Fibroblast of skin of abdomen (primary cell): Measurements from ENCODE around the gene GSC.
"Not testable (repeated sequence)": the region's sequence is repeated elsewhere in the genome, so short reads cannot be mapped to it uniquely, and the experiment has no call there.

Source experiments
- DNase-seq: peaks from one replicate; pipeline ENCODE4 v3.0.0-alpha.2; 2013

Gene GSC

DNA sequence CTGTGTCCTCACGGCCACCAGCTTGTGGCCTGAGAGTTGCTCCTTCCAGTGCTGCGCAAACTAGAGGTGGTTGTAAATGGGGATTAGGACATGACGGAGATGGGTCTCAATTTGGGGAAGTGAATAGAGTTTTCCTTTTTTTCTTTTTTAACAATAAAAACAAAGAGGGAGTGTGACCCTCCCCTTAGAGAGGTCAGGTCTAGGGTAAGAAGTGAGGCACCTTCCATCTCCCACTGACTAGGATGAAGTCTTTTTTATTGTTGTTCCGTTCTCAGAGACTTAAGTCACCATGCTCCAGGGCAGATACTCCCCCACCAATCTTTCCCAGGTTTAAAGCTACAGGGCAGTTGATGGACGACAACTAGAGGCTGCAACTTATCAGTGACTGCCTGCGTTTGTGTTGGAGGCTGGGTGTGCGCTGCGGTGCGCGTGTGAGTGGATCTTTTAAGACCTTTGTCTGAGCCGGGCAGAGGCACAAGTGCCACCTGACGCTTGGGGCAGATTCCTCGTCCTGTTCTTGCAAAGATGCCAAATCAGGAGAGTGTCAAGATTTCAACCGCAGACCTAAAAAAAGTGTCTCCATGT lies 2.1 kb upstream of the GSC start:
- DNase-seq: no peak

DNA sequence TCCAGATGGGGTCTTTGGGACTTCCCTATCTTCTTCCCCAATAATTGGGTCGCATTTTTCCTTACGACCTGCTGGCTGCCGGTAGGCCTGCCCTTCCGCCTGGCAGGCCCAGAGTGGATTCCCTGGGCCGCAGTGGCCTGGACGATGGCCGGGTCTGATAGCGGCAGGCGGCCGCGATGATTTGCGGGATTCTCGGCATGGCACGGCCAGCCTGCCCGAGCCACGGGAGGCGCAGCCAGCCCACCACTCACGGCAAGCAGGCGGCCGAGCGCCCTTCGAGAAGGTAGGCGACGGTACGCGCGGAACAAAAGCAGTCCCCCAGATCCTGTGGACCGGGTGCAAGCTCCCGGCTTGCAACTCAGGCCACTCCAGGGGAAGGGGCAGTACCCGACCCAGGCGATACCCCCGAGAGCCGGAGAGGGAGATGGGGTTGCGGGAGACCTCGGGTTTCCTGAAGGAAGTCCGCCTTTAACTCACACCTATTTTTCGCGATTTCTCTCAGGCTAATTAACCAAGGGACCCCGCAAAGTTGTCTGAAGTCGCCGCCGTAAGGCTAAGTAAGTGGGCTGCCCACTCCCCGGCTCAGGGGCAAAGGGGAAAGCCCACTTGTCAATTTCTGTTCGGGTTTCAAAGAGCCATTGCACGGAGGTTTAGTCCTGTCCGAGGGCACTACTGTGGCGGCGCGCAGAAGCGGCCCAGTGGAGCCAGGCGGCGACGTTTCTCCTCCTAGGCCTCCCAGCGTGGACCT lies 1.4 kb upstream of the GSC start:
- no peak for DNase-seq

DNA sequence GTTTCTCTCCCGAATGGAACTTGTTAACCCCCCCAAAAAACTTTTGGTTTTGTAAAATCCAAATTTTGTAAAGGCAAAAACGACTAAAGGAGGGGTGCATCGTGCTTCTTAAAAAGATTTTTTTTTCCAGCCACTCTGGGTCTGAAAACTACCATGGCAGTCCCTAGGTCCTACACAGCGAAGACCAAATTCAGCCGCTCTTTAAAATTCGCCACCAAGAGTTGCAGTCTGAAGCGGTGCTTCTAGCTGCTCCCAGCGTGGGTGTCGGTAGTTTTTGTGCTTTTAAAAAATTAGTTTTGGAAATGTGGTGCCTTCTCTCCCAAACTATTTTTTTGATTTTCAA lies 873 bp upstream of the GSC start:
- no peak for DNase-seq

DNA sequence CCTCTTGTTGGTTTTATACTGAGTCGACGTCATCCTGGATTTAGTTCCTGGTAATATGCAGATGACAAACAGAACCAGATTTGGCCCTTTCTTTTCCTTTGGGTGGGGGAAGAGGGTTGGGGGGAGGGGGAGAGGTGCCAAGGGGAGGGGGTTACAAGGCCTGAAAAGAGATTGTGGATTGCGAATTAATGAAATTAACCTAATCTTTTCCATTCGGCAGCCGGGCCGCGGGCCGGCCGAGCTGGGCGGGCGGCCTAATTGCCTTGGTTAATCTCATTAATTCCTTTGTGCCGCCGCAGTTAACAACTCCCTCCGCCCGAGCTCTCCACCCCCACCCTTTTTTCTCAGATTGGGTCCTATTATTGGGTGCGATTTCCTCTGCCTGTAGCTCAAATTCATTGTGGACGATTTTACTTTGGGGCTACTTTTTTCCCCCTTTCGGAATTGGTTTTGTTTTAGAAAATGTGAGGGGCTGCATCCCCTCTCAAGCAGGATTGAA lies 387 bp upstream of the GSC start:
- no peak for DNase-seq

DNA sequence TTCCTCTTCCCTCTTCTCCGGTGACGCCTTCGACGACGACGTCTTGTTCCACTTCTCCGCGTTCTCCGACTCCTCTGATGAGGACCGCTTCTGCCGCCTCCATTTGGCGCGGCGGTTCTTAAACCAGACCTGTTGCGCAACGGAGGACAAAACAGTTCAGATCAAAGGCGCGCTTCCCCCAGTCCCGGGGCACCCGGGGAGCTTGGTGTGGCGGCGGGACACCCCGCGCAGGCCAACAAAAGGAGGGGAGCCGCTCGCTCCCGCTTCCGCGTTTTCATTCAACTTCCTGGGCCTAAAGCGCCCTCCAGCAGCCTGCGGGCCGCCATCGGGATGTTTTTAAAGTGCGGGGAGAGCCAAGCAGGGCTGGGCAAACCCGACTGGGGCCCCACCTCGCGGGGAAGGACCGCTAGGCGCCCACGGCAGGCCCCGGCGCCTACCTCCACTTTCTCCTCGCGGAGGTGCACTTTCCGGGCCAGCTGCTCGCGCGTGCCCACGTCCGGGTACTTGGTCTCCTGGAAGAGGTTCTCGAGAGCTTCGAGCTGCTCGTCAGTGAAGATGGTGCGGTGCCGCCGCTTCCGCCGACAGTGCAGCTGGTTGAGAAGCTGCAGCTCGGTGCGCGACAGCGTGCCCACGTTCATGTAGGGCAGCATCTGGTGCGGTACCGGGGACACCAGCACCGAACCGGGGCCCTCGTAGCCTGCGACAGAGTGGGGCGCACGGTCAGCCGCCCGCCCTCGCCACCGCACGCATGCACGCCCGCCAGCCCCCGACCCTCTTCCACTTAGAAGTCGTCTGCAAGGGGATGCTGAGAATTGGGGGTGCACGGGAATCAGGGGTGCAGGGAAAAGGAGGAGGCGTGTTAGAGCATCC lies 1.2 kb downstream of the GSC start:
- no peak for DNase-seq

DNA sequence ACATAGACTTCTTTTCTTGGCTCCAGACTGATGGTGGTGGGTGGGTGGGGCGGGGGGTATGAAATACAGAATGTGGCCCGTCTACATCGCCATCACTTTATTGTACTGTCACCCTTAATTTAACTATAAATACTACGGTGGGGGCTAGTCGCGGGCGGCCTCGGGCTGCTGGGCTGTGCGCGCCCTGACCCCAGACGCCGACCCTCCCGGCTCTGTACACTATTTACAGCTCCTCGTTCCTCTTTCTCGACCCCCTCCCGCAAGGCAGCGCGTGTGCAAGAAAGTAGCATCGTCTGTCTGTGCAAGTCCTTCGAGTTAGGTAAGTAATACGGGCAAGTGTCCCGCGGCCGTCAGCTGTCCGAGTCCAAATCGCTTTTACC lies 1.8 kb downstream of the GSC start:
- DNase-seq: no peak

DNA sequence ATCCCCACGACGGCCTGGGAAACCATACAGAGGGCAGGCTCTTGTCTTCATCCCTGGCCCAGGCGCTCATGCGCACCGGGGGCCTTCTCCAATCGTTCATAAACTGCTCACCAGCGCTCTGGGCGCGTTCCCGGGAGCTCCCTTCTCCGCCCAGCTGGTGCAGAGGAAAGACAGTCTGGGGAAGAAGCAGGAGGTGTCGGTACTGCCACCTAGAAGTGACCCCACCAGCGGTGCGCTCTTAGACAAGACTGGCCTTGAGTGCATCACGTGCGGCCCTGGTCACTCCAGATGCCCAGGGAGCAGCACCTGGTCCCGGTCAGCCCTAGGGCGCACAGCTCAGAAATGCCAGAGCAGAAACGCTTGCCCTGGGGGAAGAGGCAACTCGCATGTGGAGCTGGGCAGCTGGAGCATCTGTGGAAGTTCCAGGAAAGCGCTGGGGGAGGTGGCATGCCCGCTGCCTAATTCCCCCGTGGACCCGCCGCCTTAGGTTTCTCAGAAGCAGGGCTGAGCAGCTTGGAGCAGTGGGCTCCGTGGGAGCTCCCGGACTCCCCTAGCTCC lies 2.5 kb downstream of the GSC start:
- no peak for DNase-seq

DNA sequence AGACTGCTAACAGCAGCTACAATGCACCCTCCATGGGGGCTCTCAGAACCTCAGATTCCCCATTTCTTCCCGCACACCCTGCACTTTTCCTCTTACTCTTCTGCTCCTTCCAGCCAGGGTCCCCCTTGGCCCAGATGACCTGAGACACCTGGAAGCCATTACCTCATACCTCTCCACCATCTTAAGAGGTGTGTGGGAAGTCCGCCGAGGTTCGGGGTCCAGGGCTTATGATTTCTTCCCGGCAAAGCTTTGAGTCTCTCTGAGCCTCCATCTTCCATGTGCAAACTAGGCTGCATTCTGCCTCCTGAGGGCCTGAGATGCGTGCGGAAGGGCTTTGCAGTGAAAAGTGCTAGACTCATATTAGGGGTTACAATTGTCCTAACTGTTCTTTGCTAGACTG lies 5.3 kb downstream of the GSC start:
- DNase-seq: no peak

DNA sequence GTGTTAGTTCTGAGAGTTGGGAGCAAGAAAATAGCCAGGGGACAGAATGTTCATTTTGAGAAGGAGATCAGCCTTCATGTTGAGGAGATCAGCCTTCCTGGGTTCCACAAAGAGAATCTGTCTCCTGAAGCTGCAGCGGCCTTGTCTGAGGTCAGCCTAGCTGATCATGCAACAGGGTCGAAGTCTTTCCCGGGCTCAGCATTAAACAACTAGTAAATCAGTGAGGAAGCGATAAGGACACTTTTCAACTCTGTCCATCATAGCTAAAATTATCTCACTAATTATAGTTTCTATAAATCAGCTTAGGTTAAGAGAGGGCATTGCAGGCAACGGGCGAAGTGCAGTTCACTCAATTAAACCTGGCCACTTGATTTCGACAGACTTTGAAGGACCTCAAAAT lies 7.5 kb downstream of the GSC start:
- DNase-seq: no peak

DNA sequence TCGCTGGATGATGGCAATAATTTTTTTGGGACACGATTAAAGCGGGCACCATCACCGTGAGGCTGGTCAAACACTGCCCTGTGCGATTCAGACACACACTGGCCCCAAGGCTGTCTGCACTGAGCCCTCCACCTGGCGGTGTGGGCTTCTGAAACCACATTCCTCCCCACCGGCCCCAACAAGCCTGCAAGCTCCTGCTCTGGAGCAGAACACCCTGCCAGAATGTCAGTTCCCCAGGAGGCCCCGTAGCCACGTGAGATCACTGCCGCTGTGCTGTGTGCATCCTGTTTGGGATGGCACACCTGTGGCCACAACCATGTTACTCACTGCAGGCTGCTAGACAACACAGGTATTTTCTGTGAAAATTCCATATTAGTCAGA lies 7.9 kb downstream of the GSC start:
- DNase-seq: no peak

DNA sequence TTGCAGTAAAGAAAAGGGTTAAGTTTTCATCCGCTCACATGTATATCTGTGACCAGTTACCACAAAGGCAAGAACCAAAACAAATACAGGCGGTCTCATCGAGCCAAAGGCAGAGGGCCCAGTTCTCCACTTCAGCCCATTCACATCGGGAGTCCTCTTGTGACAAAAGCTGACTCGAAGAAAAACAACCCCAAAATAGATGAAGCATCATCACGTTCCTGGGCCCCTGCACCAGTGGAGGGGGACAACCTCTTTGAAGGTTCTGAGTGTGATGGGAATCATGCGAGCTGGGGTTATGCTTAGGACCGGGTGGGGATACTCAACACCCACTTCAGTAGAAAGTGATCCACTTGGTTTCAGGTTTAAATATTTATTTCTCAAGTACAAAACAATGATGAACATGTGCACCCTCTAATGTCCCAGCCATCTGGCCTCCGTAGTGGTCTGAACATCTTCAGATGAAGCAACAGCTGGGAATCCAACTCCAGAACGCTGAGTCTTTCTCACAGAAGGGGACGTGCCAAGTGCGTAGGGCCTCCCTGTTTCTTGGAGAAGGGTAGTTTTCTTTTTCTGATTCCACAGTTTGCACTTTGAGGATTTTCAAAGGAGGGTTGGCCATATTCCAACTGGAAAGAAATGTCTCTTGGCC lies 8.4 kb downstream of the GSC start:
- no peak for DNase-seq

DNA sequence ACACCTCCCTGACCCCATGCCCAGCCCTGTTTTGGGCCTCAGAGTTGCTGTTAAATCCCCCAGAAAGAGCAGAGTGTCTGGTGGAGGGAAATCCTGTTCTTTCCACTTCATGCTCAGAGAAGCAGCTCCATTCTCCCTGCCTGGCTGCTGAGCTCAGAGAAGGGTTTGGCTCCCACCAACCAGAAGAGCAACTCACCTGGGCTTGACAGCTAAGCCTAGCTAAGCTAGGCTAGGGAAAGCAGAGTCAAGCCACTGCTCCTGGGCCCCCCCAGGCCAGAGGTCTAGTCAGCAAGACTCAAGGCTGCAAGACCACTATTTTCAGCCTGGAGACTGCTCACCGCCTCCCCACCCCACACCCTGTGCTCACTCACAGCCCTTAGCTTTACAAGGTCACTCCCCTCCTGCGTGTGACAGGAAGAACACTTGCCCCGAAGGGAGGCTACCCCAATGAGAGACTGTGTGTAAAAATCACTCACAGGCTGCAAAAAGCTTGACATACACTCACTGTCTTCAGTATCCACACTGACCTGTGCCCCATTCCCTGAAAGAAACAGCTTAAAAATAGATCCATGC lies 13.5 kb downstream of the GSC start:
- no peak for DNase-seq

DNA sequence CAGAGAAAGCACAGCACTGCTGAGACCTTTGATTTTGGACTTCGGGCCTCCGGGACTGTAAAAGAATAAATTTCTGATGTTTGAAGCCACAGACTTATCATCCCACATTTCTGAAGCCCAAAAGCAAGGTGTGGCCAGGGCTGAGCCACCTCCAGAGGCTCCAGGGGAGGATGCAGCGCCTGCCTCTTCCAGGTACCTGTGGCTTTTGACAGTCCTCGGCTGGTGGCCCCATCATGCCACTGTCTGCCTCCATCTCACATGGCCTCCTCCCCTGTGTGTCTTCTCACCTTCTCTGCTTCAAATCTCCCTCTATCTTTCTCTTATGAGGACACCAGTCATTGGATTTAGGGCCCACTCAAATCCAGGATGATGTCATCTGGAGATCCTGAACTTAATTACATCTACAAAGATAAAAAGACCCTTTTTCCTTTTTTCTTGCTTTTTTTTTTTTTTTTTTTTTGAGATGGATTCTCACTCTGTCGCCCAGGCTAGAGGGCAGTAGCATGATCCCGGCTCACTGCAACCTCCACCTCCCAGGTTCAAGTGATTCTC lies 15.4 kb downstream of the GSC start:
- DNase-seq: no peak

DNA sequence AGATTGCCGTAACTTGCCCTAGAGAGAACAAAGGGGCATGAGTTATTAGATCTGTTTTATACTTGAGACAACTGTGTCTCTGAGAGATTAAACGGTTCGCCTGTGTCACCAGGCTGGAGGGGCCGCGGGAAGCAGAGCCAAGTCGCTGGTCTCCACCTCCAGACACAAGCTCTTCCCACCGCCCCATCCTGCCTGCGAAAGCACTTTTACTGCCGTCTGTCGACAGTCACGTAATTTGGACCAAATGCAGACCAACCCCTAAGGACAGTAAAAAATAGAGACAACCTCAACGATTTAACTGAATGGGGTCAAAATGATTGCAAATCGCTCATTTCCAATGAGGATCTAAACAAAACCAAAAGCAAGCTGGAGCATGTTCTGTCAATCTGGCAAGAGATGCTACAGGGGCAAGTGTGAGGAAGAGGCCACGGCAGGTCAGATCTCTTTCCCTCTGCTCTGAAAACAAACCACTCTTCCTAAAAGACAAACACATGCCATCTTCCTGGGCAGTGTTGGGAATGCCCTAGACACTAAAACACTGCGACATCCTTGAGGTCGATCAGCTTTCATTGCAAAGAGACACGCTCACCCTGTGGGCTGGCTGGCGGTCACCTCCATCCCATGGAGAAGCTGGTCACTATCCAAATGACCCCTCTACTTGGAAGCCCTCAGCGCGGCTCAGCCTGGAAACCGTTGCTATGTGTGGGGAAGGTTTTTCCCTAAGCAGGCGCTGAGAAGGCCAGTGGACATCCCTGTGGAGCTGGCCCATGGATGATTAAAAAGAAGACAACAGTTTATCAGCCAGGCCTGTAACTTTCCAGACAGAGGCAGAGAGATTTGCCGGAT lies 17.1 kb downstream of the GSC start:
- no peak for DNase-seq

DNA sequence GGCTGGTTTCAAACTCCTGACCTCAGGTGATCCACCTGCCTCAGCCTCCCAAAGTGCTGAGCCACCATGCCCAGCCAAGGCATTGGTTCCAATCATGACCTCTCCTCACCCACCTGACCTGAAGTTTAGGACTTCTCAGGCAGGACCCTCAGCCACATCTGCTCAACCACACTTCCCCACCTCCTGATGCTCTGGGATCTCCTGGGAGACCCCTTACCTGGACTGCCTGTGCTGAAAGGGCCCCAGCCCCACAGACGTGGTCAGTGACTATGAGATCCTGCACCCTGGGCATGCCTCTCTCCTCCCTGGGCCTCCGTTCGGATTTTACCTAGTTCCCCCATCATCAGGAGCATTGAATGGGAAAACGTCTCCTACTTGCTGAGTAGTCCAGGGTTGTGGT lies 18.0 kb downstream of the GSC start:
- DNase-seq: no peak

DNA sequence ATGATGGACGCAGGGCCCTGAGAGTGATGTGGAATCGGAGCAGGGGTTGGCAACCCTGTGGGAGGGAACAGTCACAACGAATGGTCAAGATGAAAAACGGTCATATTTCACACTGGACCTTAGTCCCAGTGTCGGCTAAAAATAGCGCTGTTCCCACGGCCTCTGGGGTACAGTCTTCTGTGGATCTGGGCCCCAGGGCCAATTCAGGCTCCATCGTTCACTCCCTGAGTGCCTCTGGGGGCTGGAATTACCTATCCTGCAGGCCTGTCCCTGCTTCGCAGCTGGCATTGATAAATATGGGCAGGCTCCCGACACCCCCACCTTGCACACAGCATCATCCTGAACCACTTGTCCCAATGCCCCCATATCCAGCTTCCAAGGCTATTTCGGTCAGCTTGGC lies 18.6 kb downstream of the GSC start:
- no peak for DNase-seq

DNA sequence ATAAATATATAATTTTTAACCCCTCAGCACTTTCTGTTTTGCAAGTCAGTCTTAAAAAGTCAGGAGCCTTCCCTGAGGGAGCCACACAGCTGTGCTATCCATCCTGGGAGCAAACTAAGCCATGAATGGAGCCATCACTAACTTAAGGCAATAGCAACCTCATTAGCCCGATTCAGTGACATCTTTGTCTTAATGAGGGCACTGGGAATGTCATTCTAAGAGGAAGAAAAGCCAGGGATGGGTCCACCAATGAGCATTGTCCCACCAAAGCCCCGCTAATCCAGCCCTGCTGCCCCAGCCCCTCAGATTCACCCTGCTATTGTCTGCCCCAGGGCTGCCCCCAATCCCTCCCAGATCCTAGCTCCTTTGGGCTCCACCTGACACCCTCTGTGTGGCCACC lies 19.5 kb downstream of the GSC start:
- DNase-seq: no peak

DNA sequence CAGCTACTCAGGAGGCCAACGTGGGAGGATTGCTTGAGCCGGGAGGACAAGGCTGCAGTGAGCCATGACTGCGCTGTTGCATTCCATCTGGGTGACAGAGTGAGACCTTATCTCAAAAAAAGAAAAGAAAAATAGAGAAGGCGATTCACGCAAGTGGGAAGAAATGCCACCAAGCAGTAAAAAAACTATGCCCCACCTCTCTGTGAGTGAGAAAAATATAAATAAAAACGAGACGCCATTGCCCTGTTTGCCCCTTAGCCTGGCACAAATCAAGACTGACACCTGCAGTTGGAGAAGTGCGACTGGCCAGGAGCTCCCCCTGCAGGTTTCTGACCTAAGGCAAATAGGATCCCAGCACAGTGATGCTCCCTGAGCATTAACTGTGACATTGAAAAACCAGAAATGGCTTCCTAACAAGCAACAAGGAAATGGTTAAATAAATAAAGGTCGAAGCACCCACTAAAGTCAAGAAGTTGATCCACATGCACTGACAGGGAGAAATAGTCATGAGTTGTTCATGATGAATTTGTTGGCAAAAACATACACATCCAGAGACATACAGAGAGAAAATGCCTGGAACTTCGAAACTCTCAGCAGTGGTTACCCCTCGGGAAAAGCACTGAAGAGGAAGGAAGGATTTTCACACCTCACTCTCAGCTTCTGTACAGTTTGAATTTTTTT lies 21.1 kb downstream of the GSC start:
- no peak for DNase-seq

DNA sequence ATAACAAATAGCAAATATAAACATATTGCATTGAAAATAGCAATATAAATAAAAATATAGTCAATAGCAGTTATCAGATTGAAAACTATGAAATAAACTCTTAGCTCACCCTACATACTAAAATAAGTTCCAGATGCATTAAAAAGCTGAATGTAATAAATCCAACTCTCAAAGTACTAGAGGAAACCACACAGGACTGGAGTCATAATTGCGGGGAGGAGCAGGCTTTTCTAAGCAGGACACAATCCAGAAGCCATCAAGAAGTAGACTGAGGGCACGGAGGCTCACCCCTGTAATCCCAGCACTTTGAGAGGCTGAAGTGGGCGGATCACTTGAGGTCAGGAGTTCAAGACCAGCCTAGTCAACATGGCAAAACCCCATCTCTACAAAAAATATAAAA lies 22.2 kb downstream of the GSC start:
- DNase-seq: peak; percentile 23

DNA sequence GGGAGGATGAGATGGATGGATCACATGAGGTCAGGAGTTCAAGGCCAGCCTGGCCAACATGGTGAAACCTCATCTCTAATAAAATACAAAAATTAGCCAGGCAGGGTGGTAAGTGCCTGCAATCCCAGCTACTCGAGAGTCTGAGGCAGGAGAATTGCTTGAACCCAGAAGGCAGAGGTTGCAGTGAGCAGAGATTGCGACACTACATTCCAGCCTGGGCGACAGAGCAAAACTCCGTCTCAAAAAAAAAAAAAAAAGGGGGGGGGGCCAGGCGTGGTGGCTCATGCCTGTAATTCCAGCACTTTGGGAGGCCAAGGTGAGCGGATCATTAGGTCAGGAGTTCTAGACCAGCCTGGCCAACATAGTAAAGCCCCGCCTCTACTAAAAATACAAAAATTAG lies 22.8 kb downstream of the GSC start:
- not testable (repeated sequence) for DNase-seq

DNA sequence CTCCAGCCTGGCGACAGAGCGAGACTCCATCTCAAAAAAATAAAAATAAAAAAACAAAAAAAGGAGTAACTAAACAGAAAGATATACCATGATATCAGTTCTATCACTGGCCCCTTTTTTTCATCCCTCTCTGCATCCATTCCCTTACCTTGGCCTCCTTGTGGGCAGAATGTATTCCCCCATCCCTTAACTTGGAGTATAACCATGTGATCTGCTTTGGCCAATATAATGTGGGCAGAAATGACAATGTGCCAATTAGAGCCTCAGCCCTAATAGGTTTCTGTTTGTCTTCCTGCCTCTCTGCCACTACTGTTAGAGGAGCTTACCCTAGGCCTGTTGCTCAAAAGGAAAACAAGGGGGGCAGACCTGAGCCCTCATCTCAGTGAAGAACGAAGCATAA lies 23.8 kb downstream of the GSC start:
- DNase-seq: no peak
